HG03097 (cell line): Measurements from ENCODE around the gene DLEC1.

Experiments used
- ATAC-seq: cut with Tn5 transposase; IDR thresholded peaks from one replicate; pipeline ENCODE4 v1.9.1; 2021; ENCODE audit not compliant: unreplicated experiment, low FRiP score

The DLEC1 gene

GRCh38 chr3:38101811-38102443 lies 62.9 kb downstream of the DLEC1 start:
- ATAC-seq, result no peak

GRCh38 chr3:38102444-38102814 lies 63.4 kb downstream of the DLEC1 start:
- no peak for ATAC-seq

GRCh38 chr3:38105525-38105924 lies 66.5 kb downstream of the DLEC1 start:
- ATAC-seq, result no peak

- ATAC-seq, result no peak
Measured at GRCh38 chr3:38107911-38108648, 69.1 kb downstream of the DLEC1 start.

- no peak for ATAC-seq
Measured at GRCh38 chr3:38108649-38109579, 69.9 kb downstream of the DLEC1 start.

GRCh38 chr3:38109580-38110313 lies 70.7 kb downstream of the DLEC1 start:
- ATAC-seq, result no peak

- no peak for ATAC-seq
Measured at GRCh38 chr3:38110314-38111050, 71.5 kb downstream of the DLEC1 start.

GRCh38 chr3:38111201-38111600 lies 72.2 kb downstream of the DLEC1 start:
- no peak for ATAC-seq

- no peak for ATAC-seq
Measured at GRCh38 chr3:38111696-38112377, 72.8 kb downstream of the DLEC1 start.

- ATAC-seq, result no peak
Measured at GRCh38 chr3:38112378-38112761, 73.4 kb downstream of the DLEC1 start.

GRCh38 chr3:38114052-38114874 lies 75.3 kb downstream of the DLEC1 start:
- no peak for ATAC-seq

- ATAC-seq, result no peak
Measured at GRCh38 chr3:38114875-38115644, 76.1 kb downstream of the DLEC1 start.

GRCh38 chr3:38115645-38116427 lies 76.8 kb downstream of the DLEC1 start:
- no peak for ATAC-seq

- no peak for ATAC-seq
Measured at GRCh38 chr3:38116471-38117162, 77.6 kb downstream of the DLEC1 start.

- ATAC-seq, result no peak
Measured at GRCh38 chr3:38117163-38117716, 78.2 kb downstream of the DLEC1 start.

- ATAC-seq, result peak; percentile 66
Measured at GRCh38 chr3:38117748-38118420, 78.9 kb downstream of the DLEC1 start.
